Mesenchymal stem cell (in vitro differentiated cells and primary cell): ENCODE results near the gene FBXO3.

Experiments
- DNase-seq: peaks from one replicate; pipeline ENCODE4 v3.0.0-alpha.2; 2013
- H2AFZ ChIP-seq: one replicate; pipeline ENCODE4 v1.6.1; 2013; ENCODE audit warnings: low read depth, mild to moderate bottlenecking, control low read depth, inconsistent platforms, low read length, moderate library complexity
- H2AK5ac ChIP-seq: 2 replicates; pipeline ENCODE4 v1.6.1; 2013; ENCODE audit warnings: low read length, moderate library complexity, mild to moderate bottlenecking, inconsistent platforms; ENCODE audit not compliant: severe bottlenecking
- H2BK120ac ChIP-seq: one replicate; pipeline ENCODE4 v1.6.1; 2013; ENCODE audit warnings: low read depth, mild to moderate bottlenecking, inconsistent platforms, low read length, moderate library complexity
- H2BK12ac ChIP-seq, 2 experiments: one replicate each; pipeline ENCODE4 v1.6.1; 2013; ENCODE audit warnings: inconsistent platforms in 2 of 2, low read length in 2 of 2, mild to moderate bottlenecking in 2 of 2, moderate library complexity in 2 of 2, control low read depth in 1 of 2
- H2BK15ac ChIP-seq: one replicate; pipeline ENCODE4 v1.6.1; 2013; ENCODE audit warnings: mild to moderate bottlenecking, low read depth, inconsistent platforms; ENCODE audit not compliant: poor library complexity, severe bottlenecking
- H2BK5ac ChIP-seq: 2 replicates; pipeline ENCODE4 v1.6.1; 2013; ENCODE audit warnings: low read depth, mild to moderate bottlenecking, low read length, control low read depth, inconsistent platforms; ENCODE audit not compliant: poor library complexity, severe bottlenecking
- H3K14ac ChIP-seq, 2 experiments: one replicate each; pipeline ENCODE4 v1.6.1; 2013; ENCODE audit warnings: inconsistent platforms in 2 of 2, low read length in 2 of 2, control low read depth in 1 of 2, mild to moderate bottlenecking in 1 of 2, moderate library complexity in 1 of 2
- H3K18ac ChIP-seq, 2 experiments: one replicate each; pipeline ENCODE4 v1.6.1; 2013; ENCODE audit warnings: inconsistent platforms in 2 of 2, low read length in 2 of 2, control low read depth in 1 of 2, low read depth in 1 of 2, mild to moderate bottlenecking in 1 of 2
- H3K23ac ChIP-seq, 2 experiments: one replicate each; pipeline ENCODE4 v1.6.1; 2013; ENCODE audit warnings: inconsistent platforms in 2 of 2, low read length in 2 of 2, mild to moderate bottlenecking in 2 of 2, moderate library complexity in 2 of 2, control low read depth in 1 of 2
- H3K27ac ChIP-seq: 2 replicates; pipeline ENCODE4 v1.5.1; 2013; ENCODE audit warnings: mild to moderate bottlenecking, moderate library complexity, low read length, control low read depth, inconsistent platforms; ENCODE audit not compliant: poor library complexity, severe bottlenecking
- H3K27me3 ChIP-seq, 2 experiments: 2 replicates each; pipeline versions ENCODE4 v1.6.1 to v1.7.0; 2013; ENCODE audit warnings: low read length in 2 of 2, mild to moderate bottlenecking in 2 of 2, moderate library complexity in 2 of 2, control low read depth in 1 of 2, inconsistent platforms in 1 of 2; ENCODE audit not compliant: control insufficient read depth in 1 of 2, insufficient read depth in 1 of 2
- H3K36me3 ChIP-seq, 2 experiments: 2 replicates each; pipeline versions ENCODE4 v1.6.1 to v1.7.0; 2013; ENCODE audit warnings: low read length in 2 of 2, control low read depth in 1 of 2, inconsistent platforms in 1 of 2, low read depth in 1 of 2, mild to moderate bottlenecking in 1 of 2; ENCODE audit not compliant: insufficient read depth in 2 of 2, control insufficient read depth in 1 of 2
- H3K4ac ChIP-seq, 2 experiments: one replicate each; pipeline ENCODE4 v1.6.1; 2013; ENCODE audit warnings: inconsistent platforms in 2 of 2, low read length in 2 of 2, mild to moderate bottlenecking in 2 of 2, moderate library complexity in 2 of 2, control low read depth in 1 of 2, low read depth in 1 of 2
- H3K4me1 ChIP-seq: 2 replicates; pipeline ENCODE4 v1.6.1; 2013; ENCODE audit warnings: low read depth, low read length, control low read depth; ENCODE audit not compliant: control insufficient read depth, insufficient read depth
- H3K4me2 ChIP-seq: 2 replicates; pipeline ENCODE4 v1.6.1; 2013; ENCODE audit warnings: low read length, mild to moderate bottlenecking, inconsistent platforms; ENCODE audit not compliant: poor library complexity, severe bottlenecking
- H3K4me3 ChIP-seq, 2 experiments: 2 replicates each; pipeline versions ENCODE4 v1.5.1 to v1.7.0; 2013; ENCODE audit warnings: low read length in 2 of 2, mild to moderate bottlenecking in 2 of 2, control low read depth in 1 of 2, low read depth in 1 of 2; ENCODE audit not compliant: insufficient read depth in 1 of 2
- H3K79me1 ChIP-seq: replicated peaks from 2 replicates; pipeline ENCODE4 v1.6.1; 2013; ENCODE audit warnings: mild to moderate bottlenecking, control low read depth, low read length, inconsistent platforms; ENCODE audit not compliant: poor library complexity, severe bottlenecking
- H3K9ac ChIP-seq: 2 replicates; pipeline ENCODE4 v1.7.0; 2013; ENCODE audit warnings: mild to moderate bottlenecking, low read length, moderate library complexity
- H3K9me3 ChIP-seq: 2 replicates; pipeline ENCODE4 v1.7.0; 2013; ENCODE audit warnings: mild to moderate bottlenecking, low read length; ENCODE audit not compliant: control insufficient read depth
- H4K8ac ChIP-seq: one replicate; pipeline ENCODE4 v1.6.1; 2013; ENCODE audit warnings: inconsistent platforms, mild to moderate bottlenecking, low read length, moderate library complexity
- H4K91ac ChIP-seq: one replicate; pipeline ENCODE4 v1.6.1; 2013; ENCODE audit warnings: mild to moderate bottlenecking, low read length, inconsistent platforms
- WGBS: methylation state at CpG from one replicate; pipeline ENCODE4 v1.1.7; 2013; ENCODE audit warnings: mixed read lengths; 5-methylcytosine and 5-hydroxymethylcytosine counted together

Gene FBXO3

GRCh38 chr11:33703788-33704187 lies 70.5 kb downstream of the FBXO3 start:
- WGBS: 84% methylated on average over 4 of the region's 4 CpGs
- Histone ChIP-seq H3K18ac (no peak overlapping the region), H4K8ac (peak overlapping the region; percentile 14), H3K14ac (no peak overlapping the region), H2BK120ac (no peak overlapping the region), H2BK12ac (no peak overlapping the region), H3K4me3 (no peak overlapping the region), H3K9ac (peak overlapping the region; percentile 19), H2AK5ac (no peak overlapping the region), H3K4me2 (no peak overlapping the region), H3K36me3 (peaks cover 18 to 50% of the 10 kb centered on the region in 2 experiments), H3K27me3 (no peaks in the 10 kb centered on the region), H2BK5ac (no peak overlapping the region), H3K79me1 (peaks cover 17% of the 10 kb centered on the region), H4K91ac (no peak overlapping the region), H3K23ac (no peak overlapping the region), H3K9me3 (no peaks in the 10 kb centered on the region), H3K27ac (no peak overlapping the region), H2BK15ac (no peak overlapping the region), H3K4me1 (peaks cover 16% of the 10 kb centered on the region), H3K4ac (no peak overlapping the region), H2AFZ (no peak overlapping the region)
- DNase-seq: no peak

DNA sequence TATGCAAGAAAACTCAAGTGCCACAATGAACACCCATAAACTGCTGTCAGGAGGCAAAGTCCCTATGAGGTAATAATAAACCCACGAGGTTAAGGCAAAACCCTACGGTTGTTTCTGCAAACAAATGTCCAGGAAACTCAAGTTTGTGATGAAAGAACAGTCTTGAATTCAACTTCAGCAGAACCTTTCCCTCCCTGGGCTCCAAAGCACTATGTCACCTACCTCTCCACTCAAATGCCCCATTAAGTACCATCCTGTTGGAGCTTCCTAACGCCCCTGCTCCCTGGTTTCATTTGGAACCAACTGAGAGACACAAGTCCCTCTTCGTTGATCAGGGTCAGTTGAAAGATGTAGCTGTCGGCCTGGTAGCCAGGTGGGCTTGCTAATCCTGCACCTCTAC lies 71.1 kb downstream of the FBXO3 start:
- no peaks in the 10 kb centered on the region for H3K27me3 ChIP-seq
- no peak overlapping the region for H2BK15ac ChIP-seq
- no peak overlapping the region for H3K9ac ChIP-seq
- H3K4me1 ChIP-seq: peaks cover 16% of the 10 kb centered on the region
- H2BK12ac ChIP-seq: no peak overlapping the region
- H3K23ac ChIP-seq: no peak overlapping the region
- H3K9me3 ChIP-seq: no peaks in the 10 kb centered on the region
- DNase-seq: peak; percentile 55
- no peak overlapping the region for H2BK5ac ChIP-seq
- peak overlapping the region in 1 of 2 experiments; percentile 11 for H3K14ac ChIP-seq
- H3K4ac ChIP-seq: no peak overlapping the region
- peaks cover 18 to 45% of the 10 kb centered on the region in 2 experiments for H3K36me3 ChIP-seq
- H2AFZ ChIP-seq: no peak overlapping the region
- H2BK120ac ChIP-seq: no peak overlapping the region
- H2AK5ac ChIP-seq: no peak overlapping the region
- 88% methylated on average over 4 of the region's 5 CpGs for WGBS
- H3K4me2 ChIP-seq: no peak overlapping the region
- peak overlapping the region; percentile 28 for H3K27ac ChIP-seq
- H3K79me1 ChIP-seq: peaks cover 17% of the 10 kb centered on the region
- H3K4me3 ChIP-seq: no peak overlapping the region
- H3K18ac ChIP-seq: no peak overlapping the region
- no peak overlapping the region for H4K91ac ChIP-seq
- H4K8ac ChIP-seq: no peak overlapping the region

- Histone ChIP-seq H3K4me3 (peak overlapping the region in 1 of 2 experiments; percentile 76), H3K18ac (peak overlapping the region in 1 of 2 experiments; percentile 56), H3K27me3 (no peaks in the 10 kb centered on the region), H3K4me2 (peak overlapping the region; percentile 76), H2BK15ac (no peak overlapping the region), H3K79me1 (peaks cover 11% of the 10 kb centered on the region), H3K14ac (no peak overlapping the region), H2BK120ac (no peak overlapping the region), H3K9me3 (no peaks in the 10 kb centered on the region), H4K91ac (peak overlapping the region; percentile 34), H3K4me1 (peaks cover 15% of the 10 kb centered on the region), H2BK5ac (no peak overlapping the region), H3K27ac (peak overlapping the region; percentile 90), H4K8ac (peak overlapping the region; percentile 9), H3K4ac (peak overlapping the region in 1 of 2 experiments; percentile 2), H2AFZ (peak overlapping the region; percentile 29), H3K23ac (no peak overlapping the region), H2BK12ac (no peak overlapping the region), H2AK5ac (peak overlapping the region; percentile 9), H3K36me3 (peaks cover 10 to 28% of the 10 kb centered on the region in 2 experiments), H3K9ac (peak overlapping the region; percentile 73)
- WGBS: 8% methylated on average over 6 of the region's 7 CpGs
- peak; percentile 98 for DNase-seq
These were observed 72.8 kb downstream of the FBXO3 start for GRCh38 chr11:33701302-33702230.

DNA sequence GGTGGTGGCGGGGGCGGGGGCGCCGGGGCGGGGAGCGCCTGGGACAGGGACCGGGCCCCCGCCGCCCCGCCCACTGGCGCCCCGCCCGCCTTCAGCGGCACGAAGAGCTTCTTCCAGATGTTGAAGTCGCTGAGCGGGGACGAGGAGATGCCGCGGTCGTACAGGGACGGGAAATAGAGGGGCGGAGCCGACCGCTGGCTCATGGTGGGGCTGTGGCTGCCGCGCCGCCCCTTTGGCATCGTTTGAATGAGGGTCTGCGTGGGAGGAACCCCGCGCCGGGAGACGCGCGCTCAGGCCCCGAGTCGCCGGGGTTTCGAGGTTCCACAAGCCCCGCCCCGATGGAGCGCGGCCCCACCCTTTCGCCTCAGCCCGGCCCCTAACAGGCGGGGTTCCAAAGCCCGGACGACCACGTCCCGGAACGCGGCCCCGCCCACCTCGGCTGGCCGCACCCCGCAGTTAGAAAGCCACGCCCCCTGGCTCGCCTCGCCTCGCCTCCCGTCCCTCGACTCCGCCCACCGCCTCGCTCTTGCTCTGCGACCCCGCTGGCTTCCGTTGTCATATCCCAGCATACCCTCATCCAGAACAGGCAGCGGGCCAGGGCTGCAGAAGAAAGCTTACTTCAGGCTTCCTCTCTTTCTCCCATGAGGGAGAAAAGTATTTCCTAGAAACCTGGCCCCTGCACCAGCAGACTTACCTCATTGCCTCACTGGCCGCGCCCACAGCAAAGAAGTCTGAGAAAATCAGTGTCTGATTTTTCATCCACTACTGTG lies 73.6 kb downstream of the FBXO3 start, which contains the start of gene C11orf91:
TSS of gene C11orf91 (minus strand) at position 325 of the 770 bp plus-strand sequence. CDS start at position 239, 86 bp downstream.
- Histone ChIP-seq H3K4me2 (peak within 1 kb of the TSS; percentile 76), H2AK5ac (peak within 1 kb of the TSS; percentile 26), H3K4me3 (peak within 1 kb of the TSS; percentile 71 to 76), H3K36me3 (peaks cover 7 to 20% of the 10 kb centered on the region in 2 experiments), H2AFZ (peak within 1 kb of the TSS; percentile 73), H2BK5ac (no peak within 1 kb of the TSS), H3K4ac (peak within 1 kb of the TSS; percentile 59 to 77), H3K79me1 (peaks cover 8% of the 10 kb centered on the region), H3K27me3 (no peaks in the 10 kb centered on the region), H3K14ac (peak within 1 kb of the TSS in 1 of 2 experiments; percentile 89), H3K9ac (peak within 1 kb of the TSS; percentile 74), H3K23ac (no peak within 1 kb of the TSS), H4K8ac (peak within 1 kb of the TSS; percentile 71), H2BK12ac (peak within 1 kb of the TSS; percentile 12 to 56), H2BK15ac (peak within 1 kb of the TSS; percentile 96), H3K18ac (peak within 1 kb of the TSS; percentile 83 to 87), H3K9me3 (no peaks in the 10 kb centered on the region), H3K4me1 (peaks cover 15% of the 10 kb centered on the region), H4K91ac (peak within 1 kb of the TSS; percentile 81), H2BK120ac (peak within 1 kb of the TSS; percentile 91), H3K27ac (peak within 1 kb of the TSS; percentile 90)
- DNase-seq: peak; percentile 95
- WGBS: 2% methylated on average over 60 of the region's 72 CpGs
